HepG2 (cell line): ENCODE data around the gene ARHGEF38.

Experiments
- CTCF ChIP-seq: sonication (generic); formaldehyde crosslinking; IDR thresholded peaks from 2 replicates; pipeline ENCODE4 v1.5.0; 2020; ENCODE audit warnings: mild to moderate bottlenecking, missing genetic modification reagents, moderate library complexity
- EP300 ChIP-seq, 3 experiments: sonication (generic) in 1 of 3; formaldehyde crosslinking in 1 of 3; IDR thresholded peaks; 2 replicates each; pipeline versions ENCODE4 v1.5.1 to v1.6.1; 2011 to 2020; ENCODE audit warnings: low read depth in 2 of 3, low read length in 2 of 3, borderline replicate concordance in 1 of 3, improper control_type of control experiment in 1 of 3, mild to moderate bottlenecking in 1 of 3, missing genetic modification reagents in 1 of 3, moderate library complexity in 1 of 3
- KDM3A ChIP-seq: IDR thresholded peaks from 2 replicates; pipeline ENCODE4 v1.6.1; 2018; ENCODE audit warnings: low read depth, missing compliant biosample characterization
- SRY ChIP-seq: sonication (generic); formaldehyde crosslinking; IDR thresholded peaks from 2 replicates; pipeline ENCODE4 v1.8.0; 2022; ENCODE audit warnings: mild to moderate bottlenecking, missing genetic modification reagents
- ZNF274 ChIP-seq: sonication (generic); formaldehyde crosslinking; IDR thresholded peaks from 2 replicates; pipeline ENCODE4 v1.5.1; 2020; ENCODE audit warnings: mild to moderate bottlenecking, missing genetic modification reagents
- ZNF335 ChIP-seq: sonication (generic); formaldehyde crosslinking; IDR thresholded peaks from 2 replicates; pipeline ENCODE4 v1.4.0; 2020; ENCODE audit warnings: missing genetic modification reagents
- ZSCAN29 ChIP-seq: sonication (generic); formaldehyde crosslinking; conservative IDR thresholded peaks from 2 replicates; pipeline ENCODE4 v1.4.0; 2020; ENCODE audit warnings: mild to moderate bottlenecking, missing genetic modification reagents

- TF ChIP-seq ZNF335 (no peak), KDM3A (CRISPR knock-in tag) (no peak), CTCF (no peak), ZNF274 (CRISPR knock-in tag) (no peak), ZSCAN29 (no peak), SRY (CRISPR knock-in tag) (no peak), EP300 (IDR thresholded peaks at IDR 0.05; ENCODE audit: low read depth in 2 of 2, low read length in 2 of 2) (no peak), EP300 (CRISPR knock-in tag; IDR thresholded peaks at IDR 0.05; ENCODE audit: borderline replicate concordance) (no peak)
These were observed 68.4 kb downstream of the ARHGEF38 start for GRCh38 chr4:105620640-105621323.
